Peyer's patch (tissue), 4 donors: ENCODE measurements around the gene SHC4.

ENCODE experiments used
- CTCF ChIP-seq, 6 experiments: fragments of 450-650 bp in 4 of 6; fragments of 200-600 bp in 2 of 6; sonication (generic) in 1 of 6; IDR thresholded peaks; one replicate each; pipeline ENCODE4 v1.5.1; 2017 to 2019; ENCODE audit warnings: antibody characterized with exemption in 6 of 6, mild to moderate bottlenecking in 3 of 6, moderate library complexity in 1 of 6
- POLR2A ChIP-seq, 2 donors: fragments of 450-650 bp; IDR thresholded peaks; one replicate each; pipeline ENCODE4 v1.5.1; 2017; ENCODE audit warnings: antibody characterized with exemption in 2 of 2, mild to moderate bottlenecking in 2 of 2, moderate library complexity in 2 of 2

- TF ChIP-seq CTCF (IDR thresholded peaks at IDR 0.05) (no peak), POLR2A (IDR thresholded peaks at IDR 0.05) (no peak)
Measured at GRCh38 chr15:48825075-48825474, 138.6 kb downstream of the SHC4 start.
